GM12865 (cell line): ENCODE measurements around the gene RCAN3.
"Not testable (repeated sequence)": the region's sequence is repeated elsewhere in the genome, so short reads cannot be mapped to it uniquely, and the experiment has no call there.

Source experiments
- DNase-seq: peaks from one replicate; pipeline ENCODE4 v3.0.0; 2010; ENCODE audit warnings: low read depth
- H3K4me3 ChIP-seq: 2 replicates; pipeline ENCODE4 v1.5.1; 2011; ENCODE audit warnings: mild to moderate bottlenecking, low read depth, low read length, control low read depth
- TF ChIP-seq, protein P1 (sequence below): IDR thresholded peaks from 2 replicates; pipeline ENCODE4 v1.5.1; 2011; ENCODE audit warnings: low read length, control low read depth, low read depth, inconsistent platforms; ENCODE audit not compliant: insufficient read depth; ENCODE audit errors: missing control alignments

The RCAN3 gene

DNA sequence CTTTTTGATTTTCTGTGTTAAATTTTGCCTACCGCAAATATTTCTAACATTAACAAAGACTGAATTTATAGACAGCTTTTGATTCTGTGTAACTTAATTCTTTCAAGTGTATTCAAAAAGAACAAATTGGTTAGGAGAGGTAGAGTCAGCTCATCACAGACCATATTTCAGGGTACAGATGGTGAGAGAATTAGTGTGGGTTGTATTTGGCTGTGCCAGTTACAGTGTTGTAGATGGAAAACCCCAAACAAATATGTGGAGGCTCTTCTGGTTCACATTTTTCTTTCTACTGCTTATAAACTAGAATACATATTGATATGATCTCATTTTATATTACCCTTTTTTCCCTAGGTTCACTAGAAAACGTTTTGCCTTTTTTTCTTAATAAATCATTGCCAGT is 11.1 kb downstream of the RCAN3 start:
- no peak for DNase-seq
- no peak overlapping the region for H3K4me3 ChIP-seq
- TF ChIP-seq, protein P1, sequence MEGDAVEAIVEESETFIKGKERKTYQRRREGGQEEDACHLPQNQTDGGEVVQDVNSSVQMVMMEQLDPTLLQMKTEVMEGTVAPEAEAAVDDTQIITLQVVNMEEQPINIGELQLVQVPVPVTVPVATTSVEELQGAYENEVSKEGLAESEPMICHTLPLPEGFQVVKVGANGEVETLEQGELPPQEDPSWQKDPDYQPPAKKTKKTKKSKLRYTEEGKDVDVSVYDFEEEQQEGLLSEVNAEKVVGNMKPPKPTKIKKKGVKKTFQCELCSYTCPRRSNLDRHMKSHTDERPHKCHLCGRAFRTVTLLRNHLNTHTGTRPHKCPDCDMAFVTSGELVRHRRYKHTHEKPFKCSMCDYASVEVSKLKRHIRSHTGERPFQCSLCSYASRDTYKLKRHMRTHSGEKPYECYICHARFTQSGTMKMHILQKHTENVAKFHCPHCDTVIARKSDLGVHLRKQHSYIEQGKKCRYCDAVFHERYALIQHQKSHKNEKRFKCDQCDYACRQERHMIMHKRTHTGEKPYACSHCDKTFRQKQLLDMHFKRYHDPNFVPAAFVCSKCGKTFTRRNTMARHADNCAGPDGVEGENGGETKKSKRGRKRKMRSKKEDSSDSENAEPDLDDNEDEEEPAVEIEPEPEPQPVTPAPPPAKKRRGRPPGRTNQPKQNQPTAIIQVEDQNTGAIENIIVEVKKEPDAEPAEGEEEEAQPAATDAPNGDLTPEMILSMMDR = no peak

DNA sequence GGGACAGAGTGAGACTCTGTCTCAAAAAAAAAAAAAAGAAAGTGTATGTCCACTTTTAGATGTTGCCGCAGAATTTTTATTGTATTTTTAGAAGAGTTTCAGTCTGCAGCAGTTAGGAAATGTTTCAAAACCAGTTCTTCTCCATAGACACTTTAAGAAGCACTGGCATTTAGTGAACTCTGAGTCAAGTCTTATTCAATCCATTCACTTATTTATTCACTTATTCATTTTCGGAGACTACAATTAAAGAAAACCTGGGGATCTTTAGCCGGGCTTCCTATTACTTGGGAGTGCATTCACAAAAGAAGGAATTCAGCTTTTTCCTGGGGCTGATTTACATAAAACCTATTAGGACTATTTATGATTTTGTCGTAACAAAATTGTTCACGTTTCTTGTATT is 12.3 kb downstream of the RCAN3 start:
- H3K4me3 ChIP-seq = no peak overlapping the region
- DNase-seq = no peak
- TF ChIP-seq, protein P1 = no peak

DNA sequence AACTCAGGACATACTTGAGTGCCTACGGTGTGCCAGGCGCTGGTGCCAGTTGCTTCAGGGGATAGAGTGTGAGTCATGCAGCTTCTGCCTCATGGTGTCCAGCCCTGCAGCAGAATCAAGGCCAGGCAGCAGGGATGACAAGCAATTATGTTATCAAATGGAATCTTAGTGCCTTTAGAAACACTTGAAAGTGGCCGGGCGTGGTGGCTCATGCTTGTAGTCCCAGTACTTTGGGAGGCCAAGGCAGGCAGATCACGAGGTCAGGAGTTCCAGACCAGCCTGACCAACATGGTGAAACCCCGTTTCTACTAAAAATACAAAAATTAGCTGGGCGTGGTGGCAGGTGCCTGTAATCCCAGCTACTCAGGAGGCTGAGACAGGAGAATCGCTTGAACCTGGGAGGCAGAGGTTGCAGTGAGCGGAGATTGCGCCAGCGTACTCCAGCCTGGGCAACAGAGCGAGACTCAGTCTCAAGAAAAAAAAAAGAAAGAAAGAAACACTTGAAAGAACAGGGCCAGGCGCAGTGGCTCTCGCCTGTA is 13.1 kb downstream of the RCAN3 start:
- DNase-seq, H3K4me3 ChIP-seq: not testable (repeated sequence)

DNA sequence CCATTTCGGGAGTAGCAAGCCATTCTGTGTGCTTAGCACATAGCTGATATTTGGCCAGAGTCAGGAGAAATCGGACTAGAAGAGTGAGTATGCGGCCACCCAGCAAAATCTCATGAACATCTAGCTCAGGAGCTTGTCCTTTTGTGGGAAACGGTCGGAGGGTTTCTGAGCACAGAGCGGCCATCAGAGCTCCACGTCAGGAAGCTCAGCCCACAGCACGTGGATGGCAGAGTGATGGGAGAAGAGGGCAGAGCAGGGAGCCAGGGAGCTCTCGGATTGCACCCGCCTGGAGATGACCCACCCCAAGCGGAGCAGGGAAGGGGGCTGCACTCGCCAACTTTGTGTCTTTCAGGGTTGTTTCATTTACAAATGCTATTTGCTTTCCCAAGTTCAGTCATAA is 13.9 kb downstream of the RCAN3 start:
- TF ChIP-seq, protein P1 = no peak
- no peak overlapping the region for H3K4me3 ChIP-seq
- no peak for DNase-seq

DNA sequence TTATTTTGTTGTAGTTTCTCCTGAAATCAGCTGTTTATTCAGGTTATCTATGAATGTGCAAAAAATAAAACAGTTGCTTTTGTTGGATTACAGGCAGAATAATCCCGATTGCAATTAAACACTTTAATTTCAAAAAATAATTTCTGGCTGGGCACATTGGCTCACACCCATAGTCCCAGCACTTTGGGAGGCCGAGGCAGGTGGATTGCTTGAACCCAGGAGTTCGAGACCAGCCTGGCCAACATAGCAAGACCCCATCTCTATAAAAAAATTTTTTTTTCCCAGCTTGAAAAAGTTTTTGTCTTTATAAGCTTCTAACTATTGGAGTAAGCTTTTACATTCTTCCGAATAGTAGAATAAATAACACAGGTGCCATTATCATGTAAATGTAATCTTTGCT is 15.3 kb downstream of the RCAN3 start:
- DNase-seq = no peak
- TF ChIP-seq, protein P1 = no peak
- no peak overlapping the region for H3K4me3 ChIP-seq

DNA sequence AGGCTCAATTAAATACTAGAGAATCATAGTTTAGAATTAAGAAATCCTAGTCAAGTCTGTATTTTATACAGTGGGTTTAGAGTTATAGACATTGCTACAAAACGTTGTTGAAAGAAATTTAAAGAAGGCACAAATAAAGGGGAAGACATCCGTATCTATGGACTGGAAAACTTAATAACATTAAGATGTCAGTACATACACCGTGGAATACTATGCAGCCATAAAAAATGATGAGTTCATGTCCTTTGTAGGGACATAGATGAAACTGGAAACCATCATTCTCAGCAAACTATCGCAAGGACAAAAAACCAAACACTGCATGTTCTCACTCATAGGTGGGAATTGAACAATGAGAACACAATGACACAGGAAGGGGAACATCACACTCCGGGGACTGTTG is 17.6 kb downstream of the RCAN3 start:
- H3K4me3 ChIP-seq, DNase-seq: not testable (repeated sequence)

DNA sequence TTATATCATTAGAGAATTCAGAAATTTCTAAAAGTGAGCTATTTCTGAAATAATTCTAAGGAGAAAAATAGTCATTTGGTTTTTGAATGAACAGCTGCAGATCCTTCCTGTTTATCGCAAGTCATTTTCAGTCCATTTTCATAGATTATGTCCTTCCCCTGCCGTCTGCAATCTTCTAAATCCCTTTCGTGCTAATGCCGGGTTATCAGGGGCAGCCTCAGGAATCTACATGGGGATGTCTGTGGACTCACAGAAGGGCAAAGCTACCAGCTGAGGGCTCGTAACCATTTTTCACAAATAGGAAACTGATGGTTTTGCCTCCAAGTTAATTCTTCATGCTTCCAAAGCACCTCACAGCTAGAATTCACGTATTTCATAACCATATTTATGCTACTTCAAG is 23.0 kb downstream of the RCAN3 start:
- DNase-seq = no peak
- no peak overlapping the region for H3K4me3 ChIP-seq
- TF ChIP-seq, protein P1 = no peak

DNA sequence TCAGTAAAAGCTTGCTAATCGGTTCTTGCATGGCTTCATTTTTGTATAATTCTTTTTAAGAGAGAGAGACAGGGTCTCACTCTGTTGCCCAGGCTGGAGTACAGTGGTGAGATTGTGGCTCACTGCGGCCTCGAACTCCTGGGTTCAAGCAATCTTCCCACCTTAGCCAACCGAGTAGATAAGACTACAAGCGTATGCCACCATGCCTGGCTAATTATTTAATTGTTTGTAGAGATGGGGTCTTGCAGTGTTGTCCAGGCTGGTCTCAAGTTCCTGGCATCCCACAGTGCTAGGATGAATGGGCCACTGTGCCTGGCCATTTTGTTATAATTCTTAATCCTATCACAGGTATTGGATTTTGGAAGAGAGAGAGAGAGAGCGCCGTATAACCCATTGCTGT is 23.4 kb downstream of the RCAN3 start:
- H3K4me3 ChIP-seq = no peak overlapping the region
- DNase-seq = no peak
- TF ChIP-seq, protein P1 = no peak
